GM21825 (cell line): ENCODE data around the gene SAPCD2.
"Not testable (repeated sequence)": the region's sequence is repeated elsewhere in the genome, so short reads cannot be mapped to it uniquely, and the experiment has no call there.

Source experiments
- ATAC-seq: cut with Tn5 transposase; IDR thresholded peaks from one replicate; pipeline ENCODE4 v1.9.1; 2021; ENCODE audit warnings: mild to moderate bottlenecking, moderate library complexity; ENCODE audit not compliant: unreplicated experiment

The SAPCD2 gene

GRCh38 chr9:137065336-137065967 is 4.9 kb downstream of the SAPCD2 start:
- no peak for ATAC-seq

- no peak for ATAC-seq
Observed at GRCh38 chr9:137064880-137065164, 5.5 kb downstream of the SAPCD2 start.

- ATAC-seq = no peak
Observed at GRCh38 chr9:137064027-137064879, 6.1 kb downstream of the SAPCD2 start.

- ATAC-seq = no peak
Observed at GRCh38 chr9:137063311-137064026, 6.9 kb downstream of the SAPCD2 start.

GRCh38 chr9:137062798-137063197 is 7.6 kb downstream of the SAPCD2 start:
- not testable (repeated sequence) for ATAC-seq

- ATAC-seq = no peak
Observed at GRCh38 chr9:137062384-137062783, 8.0 kb downstream of the SAPCD2 start.

GRCh38 chr9:137058521-137059234 is 11.7 kb downstream of the SAPCD2 start:
- no peak for ATAC-seq

GRCh38 chr9:137057545-137057944 is 12.8 kb downstream of the SAPCD2 start:
- no peak for ATAC-seq

GRCh38 chr9:137056739-137057415 is 13.5 kb downstream of the SAPCD2 start:
- no peak for ATAC-seq

- ATAC-seq = no peak
Observed at GRCh38 chr9:137055385-137056364, 14.7 kb downstream of the SAPCD2 start.

- no peak for ATAC-seq
Observed at GRCh38 chr9:137054932-137055384, 15.4 kb downstream of the SAPCD2 start.

GRCh38 chr9:137053944-137054931 is 16.1 kb downstream of the SAPCD2 start, which contains the start of gene ENTPD2:
ENTPD2 (minus strand) TSS chr9:137054061; CDS start chr9:137053997, 64 bp downstream.
- no peak for ATAC-seq

GRCh38 chr9:137052998-137053943 is 17.1 kb downstream of the SAPCD2 start:
- no peak for ATAC-seq

- no peak for ATAC-seq
Observed at GRCh38 chr9:137052293-137052692, 18.1 kb downstream of the SAPCD2 start.

- ATAC-seq = no peak
Observed at GRCh38 chr9:137051145-137051724, 19.1 kb downstream of the SAPCD2 start.

GRCh38 chr9:137050570-137050969 is 19.8 kb downstream of the SAPCD2 start:
- ATAC-seq = no peak
